GM18951 (cell line): ENCODE results near the gene MAMDC4.

Experiments used
- POLR2A ChIP-seq: IDR thresholded peaks from 4 replicates; pipeline ENCODE4 v1.6.1; 2011; ENCODE audit warnings: mild to moderate bottlenecking; ENCODE audit not compliant: insufficient read length, insufficient read depth; ENCODE audit errors: extremely low read depth
- in situ Hi-C: fragments of 300-500 bp; cut with MboI; formaldehyde crosslinking; loops from one replicate; pipeline ENCODE4 v1.12.0; 2022; ENCODE audit warnings: low sequenced_read_pairs, mixed read lengths, inconsistent platforms; ENCODE audit not compliant: unreplicated experiment

Gene MAMDC4

GRCh38 chr9:136903041-136903554 lies 51.0 kb downstream of the MAMDC4 start:
- in situ Hi-C loops: no loop called here
- TF ChIP-seq POLR2A: no peak

DNA sequence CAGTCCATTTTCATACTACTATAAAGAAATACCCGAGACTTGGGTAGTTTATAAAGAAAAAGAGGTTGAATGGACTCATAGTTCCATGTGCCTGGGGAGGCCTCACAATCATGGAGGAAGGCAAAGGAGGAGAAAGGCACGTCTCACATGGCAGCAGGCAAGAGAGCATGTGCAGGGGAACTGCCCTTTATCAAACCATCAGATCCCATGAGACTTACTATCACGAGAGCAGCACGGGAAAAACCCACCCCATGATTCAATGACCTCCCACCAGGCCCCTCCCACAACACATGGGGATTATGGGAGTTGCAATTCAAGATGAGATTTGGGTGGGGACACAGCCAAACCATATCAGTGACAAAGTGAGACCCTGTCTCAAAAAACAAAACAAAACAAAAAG lies 54.1 kb downstream of the MAMDC4 start:
- no peak for TF ChIP-seq POLR2A
- in situ Hi-C loops: no loop called here

- in situ Hi-C loops: no loop called here
- no peak for TF ChIP-seq POLR2A
Measured at GRCh38 chr9:136907011-136907914, 55.1 kb downstream of the MAMDC4 start.
